SK-N-SH (cell line): Measurements from ENCODE around the gene H1-8. TPM values are rescaled to one million over a fixed set of nuclear protein-coding genes. Genes with fewer than 3 reads are reported as not detected.

ENCODE experiments used
- CTCF ChIA-PET: fragments of 300-600, 350-600 bp; formaldehyde crosslinking; extraction: SDS; loops from one replicate; lab custom pipeline; 2021; lab: Yijun Ruan, JAX
- POLR2A ChIA-PET: fragments of 350-600 bp; sonication (Branson Sonifier 250); formaldehyde crosslinking; extraction: SDS; loops from one replicate; lab custom pipeline; 2020; ENCODE audit warnings: antibody characterized with exemption, inconsistent platforms; lab: Yijun Ruan, JAX
- DNase-seq: peaks from one replicate; pipeline ENCODE4 v3.0.0; 2012
- H2AFZ ChIP-seq: fragments of 200-600 bp; sonication (generic); 2 replicates; pipeline ENCODE4 v1.8.1; 2016; ENCODE audit warnings: antibody characterized with exemption, mild to moderate bottlenecking, low read depth
- H3F3A ChIP-seq: fragments of 200-600 bp; sonication (generic); replicated peaks from 2 replicates; pipeline ENCODE3; 2016; ENCODE audit warnings: antibody characterized with exemption, mild to moderate bottlenecking; ENCODE audit not compliant: insufficient read depth
- H3K27ac ChIP-seq, 2 experiments: fragments of 200-500 bp in 1 of 2; fragments of 200-600 bp in 1 of 2; sonication (Bioruptor generic) in 1 of 2; sonication (generic), shearing (Covaris generic) in 1 of 2; 2 replicates each; pipeline versions ENCODE4 v1.5.1 to v1.6.1; 2014 to 2016; ENCODE audit warnings: low read depth in 2 of 2, inconsistent platforms in 1 of 2, low read length in 1 of 2, mild to moderate bottlenecking in 1 of 2, mixed read lengths in 1 of 2
- H3K27me3 ChIP-seq: fragments of 200-600 bp; sonication (generic), shearing (Covaris generic); 2 replicates; pipeline ENCODE4 v1.6.1; 2016; ENCODE audit warnings: mixed run types; ENCODE audit not compliant: insufficient read depth
- H3K36me3 ChIP-seq, 2 experiments: fragments of 200-500 bp in 1 of 2; fragments of 200-600 bp in 1 of 2; sonication (Bioruptor generic) in 1 of 2; sonication (generic) in 1 of 2; replicated peaks in 1 of 2; 2 replicates each; pipeline versions ENCODE3 to v1.5.1; 2014 to 2016; ENCODE audit warnings: low read length in 1 of 2, mild to moderate bottlenecking in 1 of 2; ENCODE audit not compliant: insufficient read depth in 2 of 2, control insufficient read depth in 1 of 2
- H3K4me1 ChIP-seq, 2 experiments: fragments of 200-500 bp in 1 of 2; fragments of 200-600 bp in 1 of 2; sonication (Bioruptor generic) in 1 of 2; sonication (generic), shearing (Covaris generic) in 1 of 2; 2 replicates each; pipeline versions ENCODE4 v1.5.1 to v1.6.1; 2014 to 2016; ENCODE audit warnings: low read depth in 1 of 2, low read length in 1 of 2, mixed run types in 1 of 2; ENCODE audit not compliant: insufficient read depth in 2 of 2, control insufficient read depth in 1 of 2
- H3K4me2 ChIP-seq: fragments of 200-600 bp; sonication (generic), shearing (Covaris generic); 2 replicates; pipeline ENCODE4 v1.6.1; 2017; ENCODE audit warnings: mixed run types
- H3K4me3 ChIP-seq, 2 experiments: fragments of 200-500 bp in 1 of 2; fragments of 200-600 bp in 1 of 2; sonication (Bioruptor generic) in 1 of 2; sonication (generic), shearing (Covaris generic) in 1 of 2; 2 replicates each; pipeline versions ENCODE4 v1.5.1 to v1.8.1; 2014 to 2016; ENCODE audit warnings: low read depth in 2 of 2, inconsistent platforms in 1 of 2, low read length in 1 of 2, mild to moderate bottlenecking in 1 of 2, mixed read lengths in 1 of 2, moderate library complexity in 1 of 2
- H3K79me2 ChIP-seq: fragments of 200-600 bp; sonication (generic); 2 replicates; pipeline ENCODE4 v1.8.1; 2017; ENCODE audit warnings: mild to moderate bottlenecking; ENCODE audit not compliant: insufficient read depth
- H3K9ac ChIP-seq: fragments of 200-600 bp; sonication (generic); 2 replicates; pipeline ENCODE4 v1.6.1; 2017; ENCODE audit warnings: mixed run types
- H3K9me2 ChIP-seq: fragments of 200-600 bp; sonication (generic); 2 replicates; pipeline ENCODE4 v1.6.1; 2017; ENCODE audit warnings: mixed run types
- H3K9me3 ChIP-seq: fragments of 200-600 bp; sonication (generic); 2 replicates; pipeline ENCODE4 v1.6.1; 2017; ENCODE audit warnings: mixed run types, mild to moderate bottlenecking, moderate library complexity
- H4K20me1 ChIP-seq: fragments of 200-600 bp; sonication (generic); 2 replicates; pipeline ENCODE4 v1.6.1; 2017; ENCODE audit warnings: mild to moderate bottlenecking, mixed run types; ENCODE audit not compliant: insufficient read depth
- FOXJ3 ChIP-seq: sonication (generic); formaldehyde crosslinking; IDR thresholded peaks from 2 replicates; pipeline ENCODE4 v1.5.1; 2020; ENCODE audit warnings: mild to moderate bottlenecking, missing genetic modification reagents
- IRF3 ChIP-seq: fragments of 150-350 bp; IDR thresholded peaks from 2 replicates; pipeline ENCODE4 v1.6.1; 2016; ENCODE audit warnings: mild to moderate bottlenecking, low read depth, low read length
- NFIC ChIP-seq: IDR thresholded peaks from 2 replicates; pipeline ENCODE4 v1.4.0; 2012; ENCODE audit warnings: borderline replicate concordance
- NRF1 ChIP-seq: IDR thresholded peaks from 2 replicates; pipeline ENCODE4 v1.6.1; 2012; ENCODE audit warnings: low read depth, mild to moderate bottlenecking, low read length
- RXRA ChIP-seq: IDR thresholded peaks from 2 replicates; pipeline ENCODE4 v1.4.0; 2012; ENCODE audit warnings: low read depth, mild to moderate bottlenecking, borderline replicate concordance
- SIN3A ChIP-seq: IDR thresholded peaks from 2 replicates; pipeline ENCODE4 v1.6.1; 2012; ENCODE audit warnings: low read depth, mild to moderate bottlenecking, low read length, moderate library complexity, borderline replicate concordance
- SMC3 ChIP-seq: IDR thresholded peaks from 2 replicates; pipeline ENCODE4 v1.6.1; 2012; ENCODE audit warnings: low read depth, low read length, improper control_type of control experiment
- YY1 ChIP-seq: IDR thresholded peaks from 2 replicates; pipeline ENCODE4 v1.4.0; 2012; ENCODE audit warnings: low read depth, mild to moderate bottlenecking
- WGBS: methylation state at CpG from one replicate; pipeline ENCODE4 v1.1.6; 2017; ENCODE audit warnings: low lambda C conversion rate; 5-methylcytosine and 5-hydroxymethylcytosine counted together
- polyA plus RNA-seq, 3 experiments: library from polyadenylated mRNA; depleted of rRNA; stranded (reverse); fragments of >200 nt; gene quantifications; 2 replicates each; pipeline ENCODE4 v1.2.3, GENCODE V29; 2012
- TF ChIP-seq, protein P1 (sequence below): fragments of 200-600 bp; sonication (generic); IDR thresholded peaks from 2 replicates; pipeline ENCODE4 v1.6.1; 2017; ENCODE audit warnings: antibody characterized with exemption, mild to moderate bottlenecking, moderate library complexity
- TF ChIP-seq, protein P2 (sequence below): IDR thresholded peaks from 2 replicates; pipeline ENCODE4 v1.4.0; 2012; ENCODE audit warnings: low read depth, borderline replicate concordance

The H1-8 gene
- polyA plus RNA-seq, 1 of the 3 experiments (the other 2 are of a cell fraction) = not detected

DNA sequence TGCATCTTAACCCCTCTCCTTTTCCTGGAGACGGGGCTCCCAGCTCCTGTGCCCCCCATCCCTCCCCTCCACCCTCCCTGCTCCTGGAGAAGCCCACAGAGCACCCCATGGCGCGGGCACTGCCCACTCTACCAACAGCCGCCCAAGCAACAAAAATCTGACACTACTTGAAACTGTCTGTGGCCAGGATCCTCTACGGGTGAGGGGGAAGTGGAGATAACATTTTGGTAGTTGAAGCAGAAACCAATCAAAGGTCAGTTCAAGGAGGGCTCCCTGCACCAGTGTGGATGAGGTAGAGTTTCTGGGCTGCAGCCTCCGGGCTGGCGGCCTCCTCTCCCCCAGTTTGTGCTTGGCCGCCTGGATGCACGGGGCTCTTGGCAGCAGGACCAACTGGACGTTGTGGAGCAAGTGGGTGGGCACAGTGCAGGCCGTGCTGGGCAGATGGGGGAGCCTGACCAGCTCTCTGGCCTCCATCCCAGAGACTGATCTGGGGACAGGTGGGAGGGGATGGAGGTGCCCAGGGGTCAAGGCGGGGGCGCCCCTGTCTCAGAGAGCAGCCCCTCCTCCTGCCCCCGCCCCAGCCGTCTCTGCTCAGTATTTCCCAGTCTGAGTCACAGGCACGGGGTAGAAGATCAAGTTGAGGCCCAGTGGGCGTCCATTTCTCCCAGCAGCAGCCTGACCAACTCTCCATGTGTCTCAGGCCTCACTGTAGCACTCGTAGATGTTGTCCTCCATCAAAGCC lies 12.8 kb downstream of the H1-8 start (continued):
- TF ChIP-seq FOXJ3 (CRISPR knock-in tag) (no peak), NFIC (no peak)
- TF ChIP-seq, all 33 proteins: peak for 0

- H3K4me2 ChIP-seq = no peak overlapping the region
- H3F3A ChIP-seq = peaks cover 13% of the 10 kb centered on the region
- no peak overlapping the region for H3K27ac ChIP-seq
- H3K9me2 ChIP-seq = no peaks in the 10 kb centered on the region
- no peaks in the 10 kb centered on the region for H3K79me2 ChIP-seq
- DNase-seq = no peak
- TF ChIP-seq, protein P1, sequence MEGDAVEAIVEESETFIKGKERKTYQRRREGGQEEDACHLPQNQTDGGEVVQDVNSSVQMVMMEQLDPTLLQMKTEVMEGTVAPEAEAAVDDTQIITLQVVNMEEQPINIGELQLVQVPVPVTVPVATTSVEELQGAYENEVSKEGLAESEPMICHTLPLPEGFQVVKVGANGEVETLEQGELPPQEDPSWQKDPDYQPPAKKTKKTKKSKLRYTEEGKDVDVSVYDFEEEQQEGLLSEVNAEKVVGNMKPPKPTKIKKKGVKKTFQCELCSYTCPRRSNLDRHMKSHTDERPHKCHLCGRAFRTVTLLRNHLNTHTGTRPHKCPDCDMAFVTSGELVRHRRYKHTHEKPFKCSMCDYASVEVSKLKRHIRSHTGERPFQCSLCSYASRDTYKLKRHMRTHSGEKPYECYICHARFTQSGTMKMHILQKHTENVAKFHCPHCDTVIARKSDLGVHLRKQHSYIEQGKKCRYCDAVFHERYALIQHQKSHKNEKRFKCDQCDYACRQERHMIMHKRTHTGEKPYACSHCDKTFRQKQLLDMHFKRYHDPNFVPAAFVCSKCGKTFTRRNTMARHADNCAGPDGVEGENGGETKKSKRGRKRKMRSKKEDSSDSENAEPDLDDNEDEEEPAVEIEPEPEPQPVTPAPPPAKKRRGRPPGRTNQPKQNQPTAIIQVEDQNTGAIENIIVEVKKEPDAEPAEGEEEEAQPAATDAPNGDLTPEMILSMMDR = no peak
- TF ChIP-seq IRF3 (no peak), SIN3A (no peak), YY1 (no peak)
- 94% methylated on average over 4 of the region's 15 CpGs for WGBS
- H3K4me3 ChIP-seq = no peak overlapping the region
- no peaks in the 10 kb centered on the region for H4K20me1 ChIP-seq
- no peak overlapping the region for H2AFZ ChIP-seq
- H3K9me3 ChIP-seq = no peaks in the 10 kb centered on the region
- no peaks in the 10 kb centered on the region for H3K27me3 ChIP-seq
- no peak overlapping the region for H3K9ac ChIP-seq
- H3K4me1 ChIP-seq = peaks cover 34 to 66% of the 10 kb centered on the region in 2 experiments
- ChIA-PET CTCF (interaction anchor here (1.4 kb wide), 1 partner anchor 10 kb away, joined by 6 read pairs; no protein-coding TSS in a partner anchor), POLR2A (no interaction called here)
- no peaks in the 10 kb centered on the region for H3K36me3 ChIP-seq
These were observed 13.4 kb downstream of the H1-8 start for GRCh38 chr3:129556358-129556695.

- no peaks in the 10 kb centered on the region for H3K36me3 ChIP-seq
- no peak overlapping the region for H2AFZ ChIP-seq
- 97% methylated on average over 26 of the region's 31 CpGs for WGBS
- H3K9ac ChIP-seq = no peak overlapping the region
- H3K27me3 ChIP-seq = no peaks in the 10 kb centered on the region
- peaks cover 36 to 73% of the 10 kb centered on the region in 2 experiments for H3K4me1 ChIP-seq
- H3K4me3 ChIP-seq = no peak overlapping the region
- peak overlapping the region in 1 of 2 experiments; percentile 78; a peak in 2 of 4 replicates for H3K27ac ChIP-seq
- no peak overlapping the region for H3K4me2 ChIP-seq
- CTCF ChIA-PET = interaction anchor here (1.4 to 5.4 kb wide), 2 partner anchors 9 to 66 kb away, joined by 6 to 18 read pairs; no protein-coding TSS in a partner anchor
- TF ChIP-seq NRF1 = no peak
- TF ChIP-seq, protein P2, sequence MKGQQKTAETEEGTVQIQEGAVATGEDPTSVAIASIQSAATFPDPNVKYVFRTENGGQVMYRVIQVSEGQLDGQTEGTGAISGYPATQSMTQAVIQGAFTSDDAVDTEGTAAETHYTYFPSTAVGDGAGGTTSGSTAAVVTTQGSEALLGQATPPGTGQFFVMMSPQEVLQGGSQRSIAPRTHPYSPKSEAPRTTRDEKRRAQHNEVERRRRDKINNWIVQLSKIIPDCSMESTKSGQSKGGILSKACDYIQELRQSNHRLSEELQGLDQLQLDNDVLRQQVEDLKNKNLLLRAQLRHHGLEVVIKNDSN = no peak
- TF ChIP-seq FOXJ3 (CRISPR knock-in tag) = no peak
- no peak for TF ChIP-seq RXRA
- TF ChIP-seq SMC3 = no peak
- no peak for TF ChIP-seq NFIC
- TF ChIP-seq, all 33 proteins: peak for 0
- H3K9me3 ChIP-seq = no peaks in the 10 kb centered on the region
- no peak for DNase-seq
- no peaks in the 10 kb centered on the region for H3K9me2 ChIP-seq
- H4K20me1 ChIP-seq = no peaks in the 10 kb centered on the region
- no peaks in the 10 kb centered on the region for H3K79me2 ChIP-seq
- POLR2A ChIA-PET = no interaction called here
- peaks cover 13% of the 10 kb centered on the region for H3F3A ChIP-seq
These were observed 14.0 kb downstream of the H1-8 start for GRCh38 chr3:129556890-129557547.
